GM10847 (cell line): ENCODE results near the gene ATP8B3.

Experiments
- POLR2A ChIP-seq: IDR thresholded peaks from 2 replicates; pipeline ENCODE4 v1.6.1; 2011; ENCODE audit not compliant: insufficient read length; ENCODE audit errors: extremely low read depth

ATP8B3 gene

GRCh38 chr19:1805401-1806183, 6.5 kb downstream of the ATP8B3 start:
- no peak for TF ChIP-seq POLR2A

- no peak for TF ChIP-seq POLR2A
These were observed 7.2 kb downstream of the ATP8B3 start for GRCh38 chr19:1804858-1805257.

GRCh38 chr19:1799695-1800342, 12.3 kb downstream of the ATP8B3 start:
- TF ChIP-seq POLR2A: no peak

- no peak for TF ChIP-seq POLR2A
These were observed 15.5 kb downstream of the ATP8B3 start for GRCh38 chr19:1796395-1797142.

- TF ChIP-seq POLR2A: no peak
These were observed 17.5 kb downstream of the ATP8B3 start for GRCh38 chr19:1794424-1795172.

- no peak for TF ChIP-seq POLR2A
These were observed 20.2 kb downstream of the ATP8B3 start for GRCh38 chr19:1791879-1792278.

- no peak for TF ChIP-seq POLR2A
These were observed 21.9 kb downstream of the ATP8B3 start for GRCh38 chr19:1790054-1790792.

- no peak for TF ChIP-seq POLR2A
These were observed 22.6 kb downstream of the ATP8B3 start for GRCh38 chr19:1789261-1790041.

GRCh38 chr19:1787116-1787515, 25.0 kb downstream of the ATP8B3 start:
- no peak for TF ChIP-seq POLR2A

- no peak for TF ChIP-seq POLR2A
These were observed 25.4 kb downstream of the ATP8B3 start for GRCh38 chr19:1786668-1787067.

- TF ChIP-seq POLR2A: no peak
These were observed 26.8 kb downstream of the ATP8B3 start for GRCh38 chr19:1785310-1785709.

- TF ChIP-seq POLR2A: no peak
These were observed 28.2 kb downstream of the ATP8B3 start for GRCh38 chr19:1783874-1784273.

GRCh38 chr19:1783354-1783753, 28.7 kb downstream of the ATP8B3 start:
- no peak for TF ChIP-seq POLR2A

- no peak for TF ChIP-seq POLR2A
These were observed 29.6 kb downstream of the ATP8B3 start for GRCh38 chr19:1782521-1782920.
